HG03575 (cell line): Measurements from ENCODE around the gene ST3GAL2.
A peak's percentile ranks its signal among the peaks of the same experiment; 100 is the strongest.

ENCODE experiments used
- ATAC-seq: cut with Tn5 transposase; IDR thresholded peaks from one replicate; pipeline ENCODE4 v1.9.1; 2021; ENCODE audit not compliant: unreplicated experiment, insufficient number of reproducible peaks, low FRiP score; ENCODE audit errors: extremely low read depth

Gene ST3GAL2, protein sequence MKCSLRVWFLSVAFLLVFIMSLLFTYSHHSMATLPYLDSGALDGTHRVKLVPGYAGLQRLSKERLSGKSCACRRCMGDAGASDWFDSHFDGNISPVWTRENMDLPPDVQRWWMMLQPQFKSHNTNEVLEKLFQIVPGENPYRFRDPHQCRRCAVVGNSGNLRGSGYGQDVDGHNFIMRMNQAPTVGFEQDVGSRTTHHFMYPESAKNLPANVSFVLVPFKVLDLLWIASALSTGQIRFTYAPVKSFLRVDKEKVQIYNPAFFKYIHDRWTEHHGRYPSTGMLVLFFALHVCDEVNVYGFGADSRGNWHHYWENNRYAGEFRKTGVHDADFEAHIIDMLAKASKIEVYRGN

DNA sequence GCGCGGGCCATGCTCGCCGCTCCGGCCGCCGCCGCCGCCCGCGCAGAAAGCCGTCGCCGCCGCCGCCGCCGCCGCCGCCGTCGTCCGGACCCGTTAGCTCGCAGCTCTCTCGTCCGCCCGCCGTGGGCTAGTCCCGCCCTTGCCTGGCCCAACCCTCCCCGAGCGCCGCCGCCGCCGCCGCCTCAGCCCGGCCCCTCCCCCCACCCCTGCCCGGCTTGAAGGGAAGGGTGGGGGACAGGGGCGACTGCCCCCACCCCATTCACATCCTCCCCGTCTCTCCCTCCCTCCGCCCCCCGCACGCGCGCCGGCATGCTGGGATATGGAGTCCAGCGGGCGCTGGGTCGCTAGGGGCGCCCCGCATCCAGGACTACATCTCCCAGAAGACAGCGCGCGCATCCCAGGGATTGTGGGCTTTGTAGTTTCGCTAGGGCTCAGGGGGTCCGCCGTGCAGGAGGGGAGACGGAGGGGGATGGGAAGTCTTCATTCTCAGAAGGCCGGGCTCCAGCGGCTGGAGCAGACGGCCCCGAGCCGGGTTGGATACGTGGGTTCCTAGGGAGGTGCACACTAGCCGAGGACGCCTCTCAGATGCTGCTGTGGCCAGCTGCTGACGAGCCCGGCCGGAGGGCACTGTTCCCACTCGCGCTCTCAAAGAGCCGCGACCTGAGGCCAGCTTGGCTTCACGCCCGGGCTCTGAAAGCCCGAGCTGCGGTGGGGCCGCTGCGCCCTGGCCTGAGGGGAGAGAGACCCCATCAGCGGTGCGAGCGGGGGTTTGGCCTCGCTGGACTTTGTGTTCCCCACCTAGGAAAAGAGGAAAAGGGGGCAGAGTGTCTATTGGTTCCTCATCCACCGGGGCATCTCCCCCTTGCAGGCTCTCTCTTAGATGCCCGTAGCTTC is at the start of gene ST3GAL2:
Gene ST3GAL2, minus strand, starts transcription at position 132 of the 894 bp plus-strand sequence. CDS start 40,570 bp downstream, outside the sequence.
- no peak for ATAC-seq

DNA sequence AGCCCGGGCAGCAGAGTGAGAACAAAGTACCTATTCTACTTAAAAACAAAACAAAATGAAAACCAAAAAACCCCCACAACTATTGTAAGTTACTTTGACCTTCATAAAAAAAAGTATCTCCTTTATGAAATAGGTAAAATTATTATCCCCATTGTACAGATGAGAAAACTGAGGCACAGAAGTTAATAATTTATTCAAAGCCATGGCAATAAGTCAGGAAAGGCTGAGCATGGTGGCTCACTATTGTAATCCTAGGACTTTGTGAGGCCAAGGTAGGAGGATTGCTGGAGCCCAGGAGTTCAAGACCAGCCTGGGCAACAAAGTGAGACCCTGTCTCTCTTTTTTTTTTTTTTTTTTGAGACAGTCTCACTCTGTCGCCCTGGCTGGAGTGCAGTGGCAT is 46.0 kb upstream of the ST3GAL2 start:
- no peak for ATAC-seq

DNA sequence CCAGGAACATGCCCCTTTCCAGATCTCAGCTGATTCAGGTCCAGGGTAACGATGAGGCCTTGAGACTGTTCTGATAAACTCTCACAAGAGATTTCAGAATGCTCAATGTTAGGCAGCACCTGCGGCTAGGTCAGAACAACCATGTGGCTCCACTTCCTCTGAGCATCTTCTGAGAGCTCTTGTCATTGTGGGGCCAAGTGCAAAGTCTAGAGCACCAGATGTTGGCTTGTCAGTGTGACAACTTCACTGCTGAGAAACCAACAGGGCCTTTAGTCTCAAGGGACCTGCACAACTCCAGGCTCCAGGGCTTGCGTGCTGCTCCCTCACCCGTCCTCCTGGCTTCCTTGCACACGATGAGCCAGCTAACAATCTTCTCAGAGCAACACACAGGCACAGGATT is 44.5 kb upstream of the ST3GAL2 start:
- ATAC-seq: no peak

DNA sequence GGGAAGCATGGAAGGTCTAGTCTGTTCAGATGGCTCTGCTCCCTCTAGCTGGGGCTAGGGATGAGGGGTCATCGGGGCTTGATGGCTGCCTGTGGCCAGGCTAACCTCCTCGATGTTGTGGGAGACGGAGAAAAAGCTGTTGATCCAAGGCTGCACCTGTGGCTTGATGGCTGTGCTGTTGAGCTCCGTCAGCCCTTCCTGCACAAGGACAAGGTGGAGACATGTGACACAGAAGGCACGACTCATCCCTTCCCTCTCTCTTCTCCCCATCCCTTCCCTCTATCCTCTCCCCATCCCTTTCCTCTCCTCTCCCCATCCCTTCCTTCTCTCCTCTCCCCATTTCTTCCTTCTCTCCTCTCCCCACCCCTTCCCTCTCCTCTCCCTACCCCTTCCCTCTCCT is 43.7 kb upstream of the ST3GAL2 start:
- no peak for ATAC-seq

DNA sequence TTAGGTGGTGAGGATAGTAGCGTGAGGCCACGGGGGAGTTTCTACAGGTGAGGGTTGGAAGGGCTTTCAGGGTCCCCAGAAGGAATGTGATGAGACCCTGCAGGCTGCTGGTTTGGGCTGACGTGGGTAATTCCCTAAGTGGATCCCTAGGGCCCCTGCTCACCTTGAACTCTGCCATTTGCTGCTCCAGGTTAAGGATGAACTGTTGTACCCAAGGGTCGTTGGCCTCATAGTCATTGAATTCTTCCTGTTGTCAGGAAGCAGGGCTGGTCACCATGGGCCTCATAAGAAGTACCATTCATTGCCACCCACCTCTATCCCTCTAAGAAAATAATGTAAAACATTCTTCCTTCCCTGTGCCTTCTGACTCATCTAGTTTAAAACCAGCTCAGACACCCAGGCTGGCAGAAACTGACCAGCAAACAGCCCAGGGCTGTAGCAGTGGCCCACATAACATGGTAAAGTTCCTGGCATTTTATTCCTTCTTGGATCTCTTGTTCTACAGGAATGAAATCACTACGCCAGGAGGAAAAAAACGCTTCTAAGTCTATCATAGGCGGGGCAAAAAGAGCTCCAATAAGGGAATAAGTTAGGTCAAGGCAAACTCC is 43.1 kb upstream of the ST3GAL2 start:
- ATAC-seq: no peak

DNA sequence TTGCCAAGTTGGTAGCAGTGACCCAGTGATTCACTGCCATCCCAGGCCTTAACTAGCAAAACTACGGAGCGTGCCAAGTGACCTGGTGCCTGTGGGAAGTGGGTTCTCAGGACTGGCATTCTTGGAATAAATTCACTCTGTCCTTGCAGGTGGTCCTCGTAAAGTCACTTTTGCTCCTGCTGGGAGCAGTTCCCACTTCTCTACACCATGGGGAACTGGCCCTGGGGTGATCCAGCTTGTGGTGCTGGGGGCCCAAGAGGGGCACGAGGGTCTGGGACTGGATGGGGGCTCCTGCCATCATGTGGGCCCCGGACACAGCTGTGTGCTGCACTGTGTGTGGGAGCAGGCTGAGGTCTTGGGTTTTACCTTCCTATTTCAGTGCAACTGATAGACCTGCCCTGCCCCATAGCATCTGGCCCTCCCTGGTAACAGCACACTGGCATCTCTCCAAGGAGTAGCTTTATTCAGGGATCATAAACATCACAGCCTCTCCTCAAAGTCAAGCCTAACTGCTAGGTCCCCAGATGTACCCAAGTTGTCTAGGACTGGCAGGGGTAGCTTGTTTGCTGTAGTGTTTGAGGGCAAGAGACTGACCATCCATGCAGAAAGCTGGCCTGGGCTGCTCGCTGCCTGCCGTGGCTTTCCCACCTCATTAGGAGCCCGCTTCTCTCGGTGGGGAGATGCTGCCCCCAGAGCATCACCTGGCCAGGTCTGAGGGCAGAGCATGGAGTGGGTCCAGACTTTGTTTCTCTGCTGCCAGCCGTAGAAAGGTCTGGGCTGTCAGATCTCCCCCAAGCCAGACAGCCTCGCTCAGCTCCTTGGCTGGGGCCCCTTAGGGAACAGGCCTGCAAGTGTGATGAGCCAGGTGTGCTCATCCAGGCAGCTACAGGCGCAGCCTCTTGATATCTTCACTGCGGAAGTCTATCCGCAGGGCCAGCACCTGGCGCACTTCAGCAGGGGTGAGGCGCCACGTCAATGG is 41.5 kb upstream of the ST3GAL2 start:
- ATAC-seq: no peak

DNA sequence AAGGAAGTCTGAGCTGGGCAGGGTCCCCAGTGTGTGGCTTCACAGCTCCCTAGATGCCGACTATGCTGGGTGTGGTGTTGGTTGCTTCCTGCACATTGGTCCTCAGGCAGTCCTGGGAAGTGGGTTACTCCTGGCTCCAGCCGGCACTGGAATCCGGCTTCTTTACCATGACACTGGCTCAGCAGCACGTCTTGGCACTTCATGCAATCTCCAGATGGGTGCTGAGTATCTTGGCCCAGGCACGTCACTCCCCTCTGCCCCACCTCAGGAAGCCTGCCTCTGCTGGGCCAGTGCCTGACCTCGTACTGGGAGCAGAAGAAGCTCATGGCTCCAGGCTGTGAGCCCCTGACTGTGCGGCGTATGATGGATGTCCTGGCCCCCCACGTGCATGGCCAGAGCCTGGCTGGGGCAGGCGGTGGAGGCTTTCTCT is 40.0 kb upstream of the ST3GAL2 start:
- no peak for ATAC-seq

DNA sequence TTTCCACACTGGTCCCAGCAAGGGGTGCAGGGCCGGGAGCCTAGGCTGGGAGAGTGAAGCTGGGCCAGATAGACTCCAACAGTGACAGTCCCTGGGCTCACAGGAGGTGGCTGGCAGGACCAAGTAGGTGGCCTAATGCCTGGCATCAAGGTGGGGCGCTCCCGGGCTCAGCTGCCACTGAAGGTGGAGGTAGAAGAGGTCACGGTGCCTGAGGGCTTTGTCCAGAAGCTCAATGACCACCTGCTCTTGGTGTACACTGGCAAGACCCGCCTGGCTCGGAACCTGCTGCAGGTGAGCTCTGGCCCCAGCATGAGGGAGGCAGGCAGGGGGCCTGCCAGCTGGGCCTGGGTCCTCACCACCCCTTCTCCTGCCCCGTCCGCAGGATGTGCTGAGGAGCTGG is 39.3 kb upstream of the ST3GAL2 start:
- no peak for ATAC-seq

DNA sequence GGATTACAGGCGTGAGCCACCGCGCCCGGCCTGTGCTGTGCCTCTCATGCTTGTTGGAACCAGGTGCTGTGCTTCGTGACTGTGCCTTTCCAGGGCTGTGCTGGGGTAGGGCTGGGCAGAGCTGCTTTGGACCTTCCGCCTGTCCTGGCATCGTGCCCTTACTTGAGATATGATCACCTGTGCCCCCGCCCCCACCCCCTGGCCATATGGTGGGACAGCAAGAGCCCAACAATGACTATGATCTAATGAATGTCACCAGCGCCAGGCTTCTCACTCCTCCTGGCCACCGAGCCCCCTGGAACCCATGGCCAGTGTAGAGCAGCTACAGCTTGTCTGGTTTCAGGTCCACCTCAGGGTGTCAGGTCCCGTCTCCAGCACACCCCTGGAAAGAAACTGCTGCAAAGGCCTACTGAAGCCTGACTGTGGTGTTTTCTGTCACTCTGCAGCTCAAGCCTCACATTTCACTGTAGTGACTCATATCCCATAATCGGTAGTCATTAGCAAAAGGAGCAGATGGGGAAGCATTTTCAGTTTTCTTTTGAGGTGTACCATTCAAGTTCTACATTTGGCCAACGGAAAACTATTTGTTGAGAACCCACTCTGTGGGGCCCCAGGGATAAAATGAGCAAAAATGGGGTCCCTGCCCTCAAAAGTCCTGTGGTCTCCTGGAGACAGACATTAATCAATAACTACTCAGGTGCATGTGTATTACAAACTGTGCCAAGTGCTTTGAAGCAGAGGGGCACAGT is 37.5 kb upstream of the ST3GAL2 start:
- peak; percentile 83 for ATAC-seq

DNA sequence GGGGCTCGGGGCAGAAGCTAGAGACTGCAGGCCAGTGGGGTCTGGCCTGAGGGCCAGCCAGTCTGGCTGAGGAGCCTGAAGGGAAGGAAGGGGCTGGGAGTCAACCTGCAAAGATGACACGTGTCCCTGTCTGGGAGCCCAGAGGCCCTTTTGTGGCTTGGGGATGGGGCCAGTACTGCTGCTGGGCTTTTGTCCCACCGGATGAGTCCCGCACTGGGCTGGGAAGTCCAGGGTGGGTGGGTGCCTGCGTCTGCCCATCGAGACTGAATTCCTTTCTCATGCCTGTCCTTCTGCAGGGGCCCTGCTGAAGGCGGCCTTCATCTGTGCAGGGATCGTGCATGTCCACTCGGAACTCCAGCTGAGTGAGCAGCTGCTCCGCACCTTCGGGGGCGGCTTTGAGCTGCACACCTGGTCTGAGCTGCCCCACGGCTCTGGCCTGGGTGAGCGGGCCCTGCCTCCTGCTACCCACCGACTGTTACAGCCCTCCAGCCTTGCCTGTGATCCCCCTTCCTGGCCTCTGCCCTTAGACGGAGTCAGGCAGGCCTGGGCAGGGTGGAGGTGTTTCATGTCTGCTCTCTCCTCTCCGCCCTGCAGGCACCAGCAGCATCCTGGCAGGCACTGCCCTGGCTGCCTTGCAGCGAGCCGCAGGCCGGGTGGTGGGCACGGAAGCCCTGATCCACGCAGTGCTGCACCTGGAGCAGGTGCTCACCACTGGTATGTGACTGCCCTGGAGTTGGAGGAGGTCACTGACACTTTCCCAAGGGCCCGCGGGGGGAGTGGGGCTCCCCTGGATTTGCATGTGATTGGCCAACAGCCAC is 36.4 kb upstream of the ST3GAL2 start:
- ATAC-seq: no peak

DNA sequence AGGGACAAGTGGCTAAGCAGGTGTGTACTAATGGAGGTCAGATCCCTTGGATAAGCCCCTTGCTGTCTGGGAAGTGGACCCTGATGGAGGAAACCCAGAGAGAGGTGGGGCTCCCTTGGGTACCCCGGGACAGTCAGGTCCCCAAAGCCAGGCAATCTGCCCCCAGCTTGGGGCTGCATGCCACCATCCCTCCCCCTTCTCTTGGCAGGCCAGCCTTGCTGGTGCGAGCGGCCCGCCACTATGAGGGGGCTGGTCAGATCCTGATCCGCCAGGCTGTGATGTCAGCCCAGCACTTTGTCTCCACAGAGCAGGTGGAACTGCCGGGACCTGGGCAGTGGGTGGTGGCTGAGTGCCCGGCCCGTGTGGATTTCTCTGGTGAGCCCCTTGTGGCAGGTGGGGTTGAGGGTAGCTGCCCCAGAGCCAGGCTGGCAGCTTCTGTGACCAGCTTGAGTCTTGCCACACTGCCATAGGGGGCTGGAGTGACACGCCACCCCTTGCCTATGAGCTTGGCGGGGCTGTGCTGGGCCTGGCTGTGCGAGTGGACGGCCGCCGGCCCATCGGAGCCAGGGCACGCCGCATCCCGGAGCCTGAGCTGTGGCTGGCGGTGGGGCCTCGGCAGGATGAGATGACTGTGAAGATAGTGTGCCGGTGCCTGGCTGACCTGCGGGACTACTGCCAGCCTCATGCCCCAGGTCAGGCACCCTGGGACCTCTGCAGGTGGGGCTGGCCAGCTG is 35.6 kb upstream of the ST3GAL2 start:
- ATAC-seq: no peak

DNA sequence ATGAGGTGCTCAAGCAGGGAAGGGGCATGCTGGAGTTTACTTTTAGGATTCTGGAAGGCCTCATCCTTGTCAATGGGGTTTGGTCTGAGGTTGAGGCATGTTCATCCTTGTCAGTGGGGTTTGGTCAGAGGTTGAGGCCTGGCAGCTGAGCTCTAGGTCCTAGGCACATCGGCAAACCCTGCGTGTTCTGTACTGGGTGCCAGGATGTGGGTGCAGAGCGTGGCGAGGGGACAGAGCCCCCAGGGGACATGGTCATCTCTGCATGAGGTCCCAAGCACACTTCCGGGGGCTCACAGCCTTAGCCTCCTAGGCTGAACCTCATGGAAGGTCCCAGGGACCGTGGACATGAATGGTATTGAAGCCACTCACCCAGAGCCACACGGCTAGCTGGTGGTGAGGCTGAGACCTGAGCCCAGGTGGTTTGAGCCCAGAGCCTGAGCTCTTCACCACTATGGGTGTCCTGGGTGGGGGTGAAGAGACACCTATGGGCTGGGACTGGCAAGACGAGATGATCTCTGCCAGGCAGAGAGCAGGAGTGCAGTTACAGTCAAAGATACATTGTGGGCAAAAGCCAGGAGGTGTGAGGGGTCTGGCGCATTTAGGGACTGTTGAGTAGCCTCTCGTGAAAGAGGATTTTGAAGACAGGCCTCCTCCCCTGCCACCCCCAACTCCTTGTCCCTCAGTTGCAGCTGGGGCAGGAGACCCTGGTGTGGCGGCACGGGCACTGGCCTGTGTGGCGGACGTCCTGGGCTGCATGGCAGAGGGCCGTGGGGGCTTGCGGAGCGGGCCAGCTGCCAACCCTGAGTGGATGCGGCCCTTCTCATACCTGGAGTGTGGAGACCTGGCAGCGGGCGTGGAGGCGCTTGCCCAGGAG is 34.8 kb upstream of the ST3GAL2 start:
- ATAC-seq: no peak

DNA sequence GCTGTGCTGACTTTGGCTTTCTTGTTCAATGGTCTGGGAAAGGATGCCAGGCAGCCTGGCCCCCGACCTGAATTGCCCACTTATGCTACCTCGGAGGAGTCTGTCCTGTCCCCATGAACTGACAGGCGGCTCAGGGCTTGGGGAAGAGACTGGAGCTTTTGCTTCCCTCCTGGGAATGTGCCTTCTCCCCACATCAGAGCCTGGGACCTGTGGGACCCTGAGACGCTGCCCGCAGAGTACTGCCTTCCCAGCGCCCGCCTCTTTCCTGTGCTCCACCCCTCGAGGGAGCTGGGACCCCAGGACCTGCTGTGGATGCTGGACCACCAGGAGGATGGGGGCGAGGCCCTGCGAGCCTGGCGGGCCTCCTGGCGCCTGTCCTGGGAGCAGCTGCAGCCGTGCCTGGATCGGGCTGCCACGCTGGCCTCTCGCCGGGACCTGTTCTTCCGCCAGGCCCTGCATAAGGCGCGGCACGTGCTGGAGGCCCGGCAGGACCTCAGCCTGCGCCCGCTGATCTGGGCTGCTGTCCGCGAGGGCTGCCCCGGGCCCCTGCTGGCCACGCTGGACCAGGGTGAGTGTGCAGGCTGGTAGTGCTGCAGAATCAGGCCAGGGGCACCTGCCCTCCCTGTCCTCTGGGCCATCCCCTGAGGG is 34.0 kb upstream of the ST3GAL2 start:
- ATAC-seq: no peak

DNA sequence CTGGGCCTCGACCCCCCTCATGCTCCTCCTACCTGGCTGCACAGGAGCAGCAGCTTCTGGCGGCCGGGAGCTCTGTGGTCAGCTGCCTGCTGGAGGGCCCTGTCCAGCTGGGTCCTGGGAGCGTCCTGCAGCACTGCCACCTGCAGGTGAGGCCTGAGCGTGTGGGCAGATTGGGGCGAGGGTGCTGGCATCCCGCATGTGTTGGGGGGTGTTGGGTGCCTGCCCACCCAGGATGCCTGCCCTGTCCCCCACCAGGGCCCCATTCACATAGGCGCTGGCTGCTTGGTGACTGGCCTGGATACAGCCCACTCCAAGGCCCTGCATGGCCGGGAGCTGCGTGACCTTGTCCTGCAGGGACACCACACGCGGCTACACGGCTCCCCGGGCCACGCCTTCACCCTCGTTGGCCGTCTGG is 32.0 kb upstream of the ST3GAL2 start:
- no peak for ATAC-seq
